ENCODE measurements around the gene ESD. TPM values are rescaled to one million over a fixed set of nuclear protein-coding genes. Genes with fewer than 3 reads are reported as not detected.

The ESD gene
- total RNA-seq, 1 experiment from 2014 or later, result 73.2 TPM

DNA sequence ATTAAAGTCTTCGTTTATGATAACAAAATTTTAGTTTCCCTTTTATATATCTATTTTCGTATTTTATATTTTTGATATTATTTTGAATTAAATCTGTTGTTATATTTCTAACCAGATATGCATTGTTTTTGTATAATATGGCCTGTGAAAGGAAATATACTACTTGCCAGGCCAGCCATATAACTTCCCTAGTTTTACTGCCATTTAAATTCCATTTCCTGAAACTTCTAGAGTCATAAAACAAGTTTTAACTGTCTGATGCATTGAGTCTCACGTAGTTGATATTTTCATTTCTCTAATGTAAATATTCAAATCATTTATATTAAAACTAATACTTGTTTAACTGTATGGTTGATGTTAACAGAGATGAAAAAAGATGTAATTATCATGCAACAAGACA is 13.5 kb downstream of the ESD start:
- H3K79me2 ChIP-seq (ENCODE audit: low read length), result no peaks in the 10 kb centered on the region
- intact Hi-C loops (cut with micrococcal nuclease), result no loop called here
- no peak overlapping the region for H2AFZ ChIP-seq (ENCODE audit: low read length)
- ATAC-seq (no peak), DNase-seq (no peak)
- no peaks in the 10 kb centered on the region for H3F3A ChIP-seq (ENCODE audit: low read length, unreplicated experiment)
- CTCF ChIA-PET, result no interaction called here
- H3K27me3 ChIP-seq (ENCODE audit: low read length), result no peaks in the 10 kb centered on the region
- no TSS peak for BruUV-seq (replicated peaks)
- H3K9me3 ChIP-seq (ENCODE audit: low read length), result no peaks in the 10 kb centered on the region
- POLR2A ChIA-PET (ENCODE audit: unreplicated experiment), result no interaction called here
- H4K20me1 ChIP-seq (ENCODE audit: low read length), result no peaks in the 10 kb centered on the region
- H3K9ac ChIP-seq (ENCODE audit: low read length), result no peak overlapping the region
- TF ChIP-seq CTCF (conservative IDR thresholded peaks at IDR 0.05; ENCODE audit: low read depth, low read length), result no peak
- TF ChIP-seq EZH2 (IDR thresholded peaks at IDR 0.05; ENCODE audit: low read length, unreplicated experiment), result no peak
- TF ChIP-seq EZH2phosphoT487 (IDR thresholded peaks at IDR 0.05; ENCODE audit: borderline replicate concordance, low read length), result no peak
- H3K9me2 ChIP-seq (replicated peaks; ENCODE audit: low read length), result no peaks in the 10 kb centered on the region
- peaks cover 9% of the 10 kb centered on the region for H3K4me1 ChIP-seq (ENCODE audit: insufficient read depth, low read length)
- no peak overlapping the region for H3K4me2 ChIP-seq (ENCODE audit: low read length)
- no peak overlapping the region for H3K4me3 ChIP-seq (ENCODE audit: low read length)
- peaks cover 49% of the 10 kb centered on the region for H3K36me3 ChIP-seq (ENCODE audit: low read depth, low read length)
- H3K27ac ChIP-seq (ENCODE audit: low read length), result no peak overlapping the region

DNA sequence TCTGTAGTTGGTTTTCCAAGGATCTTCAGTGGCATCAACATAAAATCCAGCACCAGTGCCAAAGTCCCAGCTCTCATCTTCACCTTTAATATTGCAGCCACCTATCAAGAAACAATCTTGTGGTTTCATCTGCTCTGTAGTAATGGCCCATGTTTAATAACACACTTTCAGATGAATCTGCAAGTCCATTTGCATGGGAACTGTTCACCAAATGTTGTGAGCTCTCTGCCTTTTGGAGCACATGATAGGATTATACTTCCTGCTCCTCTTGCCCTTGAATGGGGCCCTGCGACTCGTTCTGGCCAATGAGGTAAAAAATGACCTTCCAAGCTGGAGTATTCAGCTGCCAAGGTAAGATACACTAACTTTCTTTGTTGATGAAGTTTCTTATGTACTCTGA is 14.3 kb downstream of the ESD start:
- no peaks in the 10 kb centered on the region for H4K20me1 ChIP-seq (ENCODE audit: low read length)
- no peak for ATAC-seq
- POLR2A ChIA-PET (ENCODE audit: unreplicated experiment), result no interaction called here
- H3K27ac ChIP-seq (ENCODE audit: low read length), result no peak overlapping the region
- H3F3A ChIP-seq (ENCODE audit: low read length, unreplicated experiment), result no peaks in the 10 kb centered on the region
- CTCF ChIA-PET, result no interaction called here
- no peaks in the 10 kb centered on the region for H3K79me2 ChIP-seq (ENCODE audit: low read length)
- H2AFZ ChIP-seq (ENCODE audit: low read length), result no peak overlapping the region
- H3K27me3 ChIP-seq (ENCODE audit: low read length), result no peaks in the 10 kb centered on the region
- intact Hi-C loops (cut with micrococcal nuclease), result no loop called here
- H3K4me1 ChIP-seq (ENCODE audit: insufficient read depth, low read length), result peaks cover 15% of the 10 kb centered on the region
- H3K4me2 ChIP-seq (ENCODE audit: low read length), result no peak overlapping the region
- no peak overlapping the region for H3K9ac ChIP-seq (ENCODE audit: low read length)
- DNase-seq, result no peak
- H3K9me2 ChIP-seq (replicated peaks; ENCODE audit: low read length), result no peaks in the 10 kb centered on the region
- TF ChIP-seq EZH2 (IDR thresholded peaks at IDR 0.05; ENCODE audit: low read length, unreplicated experiment) (no peak), CTCF (conservative IDR thresholded peaks at IDR 0.05; ENCODE audit: low read depth, low read length) (no peak), EZH2phosphoT487 (IDR thresholded peaks at IDR 0.05; ENCODE audit: borderline replicate concordance, low read length) (no peak)
- BruUV-seq (replicated peaks), result no TSS peak
- peaks cover 41% of the 10 kb centered on the region for H3K36me3 ChIP-seq (ENCODE audit: low read depth, low read length)
- H3K9me3 ChIP-seq (ENCODE audit: low read length), result no peaks in the 10 kb centered on the region
- no peak overlapping the region for H3K4me3 ChIP-seq (ENCODE audit: low read length)

GRCh38 chr13:46782066-46782465 is 14.9 kb downstream of the ESD start:
- no peak overlapping the region for H3K9ac ChIP-seq (ENCODE audit: low read length)
- no peaks in the 10 kb centered on the region for H3K27me3 ChIP-seq (ENCODE audit: low read length)
- no peaks in the 10 kb centered on the region for H4K20me1 ChIP-seq (ENCODE audit: low read length)
- CTCF ChIA-PET, result no interaction called here
- no peaks in the 10 kb centered on the region for H3K79me2 ChIP-seq (ENCODE audit: low read length)
- peaks cover 17% of the 10 kb centered on the region for H3K4me1 ChIP-seq (ENCODE audit: insufficient read depth, low read length)
- no TSS peak for BruUV-seq (replicated peaks)
- no peaks in the 10 kb centered on the region for H3K9me2 ChIP-seq (replicated peaks; ENCODE audit: low read length)
- POLR2A ChIA-PET (ENCODE audit: unreplicated experiment), result no interaction called here
- TF ChIP-seq EZH2phosphoT487 (IDR thresholded peaks at IDR 0.05; ENCODE audit: borderline replicate concordance, low read length) (no peak), CTCF (conservative IDR thresholded peaks at IDR 0.05; ENCODE audit: low read depth, low read length) (no peak), EZH2 (IDR thresholded peaks at IDR 0.05; ENCODE audit: low read length, unreplicated experiment) (no peak)
- H3K4me2 ChIP-seq (ENCODE audit: low read length), result no peak overlapping the region
- no peak overlapping the region for H3K27ac ChIP-seq (ENCODE audit: low read length)
- DNase-seq, result no peak
- no peak overlapping the region for H2AFZ ChIP-seq (ENCODE audit: low read length)
- intact Hi-C loops (cut with micrococcal nuclease), result no loop called here
- H3F3A ChIP-seq (ENCODE audit: low read length, unreplicated experiment), result no peaks in the 10 kb centered on the region
- H3K36me3 ChIP-seq (ENCODE audit: low read depth, low read length), result peaks cover 42% of the 10 kb centered on the region
- H3K9me3 ChIP-seq (ENCODE audit: low read length), result no peaks in the 10 kb centered on the region
- no peak for ATAC-seq
- H3K4me3 ChIP-seq (ENCODE audit: low read length), result no peak overlapping the region
